Ectodermal cell (in vitro differentiated cells): ENCODE data around the gene GJA10.

Source experiments
- H3K27ac ChIP-seq: 2 replicates; pipeline ENCODE4 v1.7.0; 2013; ENCODE audit warnings: mild to moderate bottlenecking, low read depth, low read length; ENCODE audit not compliant: insufficient read depth, poor library complexity, severe bottlenecking
- H3K27me3 ChIP-seq: 2 replicates; pipeline ENCODE4 v1.7.0; 2013; ENCODE audit warnings: mild to moderate bottlenecking, low read length; ENCODE audit not compliant: insufficient read depth, control insufficient read depth, poor library complexity, severe bottlenecking
- H3K36me3 ChIP-seq: one replicate; pipeline ENCODE4 v1.7.0; 2013; ENCODE audit warnings: low read length; ENCODE audit not compliant: control insufficient read depth, insufficient read depth
- H3K4me1 ChIP-seq: one replicate; pipeline ENCODE4 v1.7.0; 2013; ENCODE audit warnings: low read length; ENCODE audit not compliant: control insufficient read depth, insufficient read depth
- H3K4me3 ChIP-seq: 2 replicates; pipeline ENCODE4 v1.7.0; 2013; ENCODE audit warnings: low read depth, low read length, control low read depth; ENCODE audit not compliant: insufficient read depth
- H3K9me3 ChIP-seq: 2 replicates; pipeline ENCODE4 v1.7.0; 2013; ENCODE audit warnings: mild to moderate bottlenecking, low read length, moderate library complexity; ENCODE audit not compliant: control insufficient read depth
- WGBS, 2 experiments: methylation state at CpG; one replicate each; pipeline ENCODE4 v1.1.7; 2013; ENCODE audit warnings: missing lambda C conversion rate in 2 of 2; 5-methylcytosine and 5-hydroxymethylcytosine counted together

The GJA10 gene

DNA sequence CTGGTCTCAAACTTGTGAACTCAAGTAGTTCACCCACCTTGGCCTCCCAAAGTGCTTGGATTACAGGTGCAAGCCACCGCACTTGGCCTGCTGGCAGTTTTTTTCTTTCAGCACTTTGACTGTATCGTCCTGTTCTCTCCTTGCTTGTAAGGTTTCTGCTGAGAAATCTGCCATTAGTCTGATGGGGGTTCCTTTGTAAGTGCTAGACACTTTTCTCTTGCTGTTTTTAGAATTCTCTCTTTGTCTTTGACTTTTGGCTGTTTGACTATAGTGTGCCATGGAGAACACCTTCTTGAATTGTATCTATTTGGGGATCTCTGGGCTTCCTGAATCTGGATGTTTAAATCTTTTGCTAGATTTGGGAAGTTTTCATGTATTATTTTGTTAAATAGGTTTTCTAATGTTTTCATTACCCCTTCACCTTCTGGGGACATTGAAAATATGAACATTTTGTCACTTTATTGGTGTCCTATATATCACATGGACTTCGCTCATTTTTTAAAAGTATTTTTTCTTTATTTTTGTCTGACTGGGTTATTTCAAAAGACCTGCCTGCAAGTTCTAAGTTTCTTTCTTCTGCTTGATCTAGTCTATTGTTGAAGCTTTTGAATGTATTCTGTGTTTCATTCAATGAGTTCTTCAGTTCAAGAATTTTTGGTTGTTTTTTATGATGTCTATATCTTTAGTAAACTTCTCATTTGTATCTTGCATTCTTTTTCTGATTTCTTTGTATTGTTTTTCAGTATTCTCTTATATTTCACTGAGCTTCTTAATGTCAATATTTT, 22.1 kb downstream of the GJA10 start:
- Histone ChIP-seq H3K4me1 (peaks cover 3% of the 10 kb centered on the region), H3K36me3 (no peaks in the 10 kb centered on the region), H3K9me3 (no peaks in the 10 kb centered on the region), H3K27me3 (no peaks in the 10 kb centered on the region), H3K4me3 (no peak overlapping the region), H3K27ac (no peak overlapping the region)
- WGBS, 2 experiments = 92 to 98% methylated on average over 2 to 3 of the region's 3 CpGs

DNA sequence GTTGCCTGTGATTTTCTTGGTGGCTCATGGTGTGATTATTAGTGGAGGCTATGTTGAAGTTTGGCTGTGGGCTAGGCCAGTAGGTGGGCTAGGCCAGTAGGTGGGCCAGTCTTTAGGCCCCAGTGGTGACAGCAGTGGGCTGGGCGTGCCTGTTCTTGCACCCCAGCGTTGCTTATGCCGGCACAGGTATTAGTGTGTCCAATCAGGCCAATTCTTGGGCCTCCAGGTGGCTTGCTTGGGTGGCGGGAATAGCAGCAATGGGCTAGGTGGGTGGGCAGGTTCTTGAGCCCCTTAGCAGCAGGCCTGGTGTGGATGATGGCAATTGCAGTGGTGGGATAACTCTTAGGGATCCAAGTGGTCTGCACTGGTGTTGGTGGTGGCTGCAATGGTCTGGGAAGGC, 22.9 kb downstream of the GJA10 start:
- Histone ChIP-seq H3K27me3 (no peaks in the 10 kb centered on the region), H3K4me3 (no peak overlapping the region), H3K36me3 (no peaks in the 10 kb centered on the region), H3K9me3 (no peaks in the 10 kb centered on the region), H3K4me1 (peaks cover 3% of the 10 kb centered on the region), H3K27ac (no peak overlapping the region)
- WGBS, 2 experiments = 94 to 96% methylated on average over 4 of the region's 4 CpGs

DNA sequence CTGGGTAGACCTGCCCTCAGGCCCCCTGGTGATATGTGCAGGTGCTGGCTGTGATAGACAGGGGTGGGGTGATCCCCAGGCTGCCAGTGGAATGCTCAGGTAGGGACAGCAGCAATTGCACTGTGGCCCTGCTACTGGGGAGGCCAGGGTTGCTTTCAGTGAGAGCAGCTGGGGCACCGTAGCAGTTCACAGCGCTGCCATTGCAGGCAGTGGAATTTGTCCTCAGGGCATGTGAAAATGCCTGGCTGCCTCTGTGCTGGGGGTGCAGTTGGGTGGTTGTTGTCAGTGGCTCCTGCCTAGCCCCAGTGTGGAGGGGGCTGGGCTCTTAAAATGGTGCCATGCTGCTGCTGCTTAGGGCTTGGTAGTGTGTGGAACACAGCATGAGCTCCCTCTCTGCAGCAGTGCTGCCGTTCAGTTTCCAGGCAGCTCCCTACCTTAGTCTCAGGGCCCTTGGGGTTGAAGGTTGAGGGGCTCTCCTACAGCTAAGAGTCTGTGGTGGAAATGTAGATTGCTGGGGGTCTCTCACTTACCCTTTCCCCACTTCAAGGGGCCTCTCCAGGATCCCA, 23.6 kb downstream of the GJA10 start:
- H3K4me3 ChIP-seq = no peak overlapping the region
- no peaks in the 10 kb centered on the region for H3K27me3 ChIP-seq
- peaks cover 3% of the 10 kb centered on the region for H3K4me1 ChIP-seq
- no peaks in the 10 kb centered on the region for H3K36me3 ChIP-seq
- no peak overlapping the region for H3K27ac ChIP-seq
- 71 to 78% methylated on average over 3 of the region's 3 CpGs for WGBS, 2 experiments
- no peaks in the 10 kb centered on the region for H3K9me3 ChIP-seq

DNA sequence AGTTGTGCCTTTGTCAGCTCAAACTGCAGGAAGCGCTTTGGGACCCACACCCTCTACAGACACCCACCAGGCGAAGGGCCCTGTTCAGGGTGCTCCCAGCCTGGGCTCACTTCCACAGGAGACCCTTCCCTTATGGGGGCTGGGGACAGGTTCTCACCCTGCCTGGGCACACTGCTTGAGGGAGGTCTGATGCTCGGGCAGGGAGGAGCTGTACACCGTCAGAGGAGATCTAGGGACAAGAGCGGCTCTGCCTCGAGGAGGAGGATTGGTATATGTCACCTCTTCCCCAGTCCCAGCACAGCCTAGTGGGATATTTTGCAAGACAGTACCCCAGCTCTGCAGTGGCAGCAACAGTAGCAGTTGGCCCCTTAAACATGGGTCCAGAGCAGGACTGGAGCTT, 26.9 kb downstream of the GJA10 start:
- peaks cover 3% of the 10 kb centered on the region for H3K4me1 ChIP-seq
- no peaks in the 10 kb centered on the region for H3K9me3 ChIP-seq
- H3K4me3 ChIP-seq = no peak overlapping the region
- WGBS, 2 experiments = 84 to 88% methylated on average over 6 of the region's 6 CpGs
- H3K27me3 ChIP-seq = no peaks in the 10 kb centered on the region
- H3K27ac ChIP-seq = no peak overlapping the region
- no peaks in the 10 kb centered on the region for H3K36me3 ChIP-seq

DNA sequence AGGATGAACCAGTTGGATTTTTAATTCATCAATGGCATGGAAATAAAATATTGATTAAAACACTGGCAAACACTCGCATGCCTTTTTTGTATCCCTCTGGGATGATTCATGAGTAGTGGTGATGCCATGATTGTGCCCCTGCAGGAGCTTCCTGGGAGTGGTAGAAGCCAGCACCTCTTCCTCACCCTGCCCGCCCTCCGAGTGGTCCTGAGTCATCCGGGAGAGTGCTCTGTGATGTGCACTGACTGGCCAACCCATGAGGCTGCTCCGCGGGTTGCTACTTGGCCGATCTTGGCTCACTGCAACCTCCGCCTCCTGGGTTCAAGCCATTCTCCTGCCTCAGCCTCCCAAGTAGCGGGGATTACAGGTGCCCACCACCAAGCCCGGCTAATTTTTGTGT, 27.4 kb downstream of the GJA10 start:
- H3K27me3 ChIP-seq = no peaks in the 10 kb centered on the region
- H3K36me3 ChIP-seq = no peaks in the 10 kb centered on the region
- H3K4me3 ChIP-seq = no peak overlapping the region
- 93 to 94% methylated on average over 10 of the region's 10 CpGs for WGBS, 2 experiments
- H3K9me3 ChIP-seq = no peaks in the 10 kb centered on the region
- no peak overlapping the region for H3K27ac ChIP-seq
- peaks cover 3% of the 10 kb centered on the region for H3K4me1 ChIP-seq

DNA sequence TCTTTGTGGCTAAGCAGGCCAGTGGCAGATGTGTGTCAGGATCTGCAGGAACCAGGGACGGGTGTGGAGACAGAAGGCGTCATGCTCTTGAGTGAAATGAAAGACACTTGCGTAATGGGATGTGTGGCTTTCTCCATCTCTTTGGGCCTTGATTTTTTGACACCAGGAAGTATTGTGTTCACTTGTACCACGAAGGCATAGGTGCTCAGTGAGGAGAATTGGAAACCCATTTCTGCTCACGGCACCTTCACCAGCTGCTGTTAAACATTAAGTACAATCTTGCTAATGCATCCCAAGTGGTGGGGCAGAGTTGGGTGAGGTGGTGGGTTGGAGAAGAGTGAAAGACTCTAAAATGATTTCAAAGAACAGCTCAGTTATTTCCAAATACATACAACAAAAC, 30.0 kb downstream of the GJA10 start:
- H3K9me3 ChIP-seq = no peaks in the 10 kb centered on the region
- H3K4me1 ChIP-seq = peaks cover 22% of the 10 kb centered on the region
- no peak overlapping the region for H3K27ac ChIP-seq
- no peak overlapping the region for H3K4me3 ChIP-seq
- no peaks in the 10 kb centered on the region for H3K27me3 ChIP-seq
- WGBS, 2 experiments = 73 to 75% methylated on average over 5 of the region's 5 CpGs
- H3K36me3 ChIP-seq = no peaks in the 10 kb centered on the region

DNA sequence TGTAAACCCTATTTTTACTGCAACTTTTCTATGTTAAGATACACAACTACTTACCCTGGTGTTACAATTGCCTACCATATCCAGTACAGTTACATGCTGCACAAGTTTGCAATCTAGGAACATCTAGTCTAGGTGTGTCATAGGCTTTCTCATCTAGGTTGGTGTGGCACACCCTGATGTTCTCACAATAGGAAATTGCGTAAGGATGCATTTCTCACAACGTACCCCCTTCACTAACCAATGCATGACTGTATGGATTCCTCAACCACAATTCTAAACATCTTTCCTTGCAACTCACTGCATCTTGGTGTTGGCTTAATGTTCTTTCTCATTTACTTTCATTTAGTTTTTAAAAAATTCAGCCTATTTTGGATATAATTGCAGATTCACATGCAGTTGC, 31.6 kb downstream of the GJA10 start:
- H3K4me3 ChIP-seq = no peak overlapping the region
- WGBS, 2 experiments = 86 to 97% methylated on average over 2 of the region's 2 CpGs

DNA sequence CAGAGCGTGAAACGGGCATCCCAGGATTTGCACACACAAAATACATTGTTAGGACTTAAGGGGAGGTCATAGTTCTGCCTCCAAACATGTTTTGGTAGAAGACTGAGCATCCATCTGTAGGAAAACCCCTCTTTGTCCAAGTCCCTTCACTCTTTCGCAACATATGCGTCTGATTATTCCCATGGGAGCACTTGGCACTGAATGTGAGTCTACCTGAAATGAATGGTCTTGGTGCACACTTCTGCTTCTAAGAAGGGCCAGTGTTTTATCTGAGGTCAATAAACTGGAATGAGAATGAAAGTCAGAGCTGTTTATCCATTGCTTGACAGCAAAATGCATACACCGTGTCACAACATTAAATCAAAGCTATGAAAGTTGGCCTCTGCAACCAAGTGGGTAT, 33.0 kb downstream of the GJA10 start:
- H3K36me3 ChIP-seq = peaks cover 3% of the 10 kb centered on the region
- H3K27ac ChIP-seq = no peak overlapping the region
- no peak overlapping the region for H3K4me3 ChIP-seq
- peaks cover 22% of the 10 kb centered on the region for H3K4me1 ChIP-seq
- WGBS, 2 experiments = 90 to 96% methylated on average over 5 of the region's 5 CpGs
- no peaks in the 10 kb centered on the region for H3K9me3 ChIP-seq
- H3K27me3 ChIP-seq = no peaks in the 10 kb centered on the region

More for the DNA sequence above, 31.6 kb downstream of the GJA10 start:
- peaks cover 22% of the 10 kb centered on the region for H3K4me1 ChIP-seq
- no peak overlapping the region for H3K27ac ChIP-seq
- H3K9me3 ChIP-seq = no peaks in the 10 kb centered on the region
- H3K36me3 ChIP-seq = no peaks in the 10 kb centered on the region
- H3K27me3 ChIP-seq = no peaks in the 10 kb centered on the region

DNA sequence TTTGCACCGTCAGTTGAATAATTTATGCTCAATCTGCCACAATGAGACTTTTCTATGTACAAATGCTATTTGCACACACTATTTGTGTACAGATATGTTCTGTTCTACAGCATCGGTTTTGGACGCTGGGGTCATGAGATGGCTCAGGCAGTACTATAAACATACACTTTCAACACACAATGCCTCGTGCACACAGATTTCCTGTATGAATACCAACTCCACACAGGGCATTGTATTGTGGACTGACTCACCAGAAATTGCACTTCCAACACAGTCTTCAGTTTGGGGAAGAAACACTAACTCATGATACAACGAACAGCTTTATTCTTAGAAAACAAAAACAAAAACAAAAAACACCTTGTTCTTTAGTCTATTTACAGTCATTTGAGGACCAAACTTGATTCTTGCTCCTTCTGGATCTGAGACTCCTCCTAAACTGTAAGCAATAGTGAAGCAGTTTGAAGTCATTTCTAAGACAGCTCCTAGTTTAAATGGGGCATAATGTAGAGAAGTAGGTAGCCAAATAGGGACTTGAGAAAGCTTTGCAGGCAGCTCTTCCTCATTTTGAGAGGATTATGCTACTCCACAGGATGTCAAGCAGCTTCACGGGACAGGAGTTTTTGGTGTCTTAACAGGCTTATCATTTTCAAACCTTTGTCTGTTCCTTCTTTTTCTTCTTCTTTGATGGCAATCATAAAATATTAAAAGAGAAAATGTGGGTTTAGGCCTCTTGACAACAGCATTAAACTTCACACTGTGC, 33.7 kb downstream of the GJA10 start:
- no peaks in the 10 kb centered on the region for H3K27me3 ChIP-seq
- peaks cover 22% of the 10 kb centered on the region for H3K4me1 ChIP-seq
- peaks cover 10% of the 10 kb centered on the region for H3K36me3 ChIP-seq
- peak overlapping the region; percentile 74 for H3K27ac ChIP-seq
- no peak overlapping the region for H3K4me3 ChIP-seq
- WGBS, 2 experiments = 81 to 89% methylated on average over 6 of the region's 6 CpGs
- no peaks in the 10 kb centered on the region for H3K9me3 ChIP-seq

DNA sequence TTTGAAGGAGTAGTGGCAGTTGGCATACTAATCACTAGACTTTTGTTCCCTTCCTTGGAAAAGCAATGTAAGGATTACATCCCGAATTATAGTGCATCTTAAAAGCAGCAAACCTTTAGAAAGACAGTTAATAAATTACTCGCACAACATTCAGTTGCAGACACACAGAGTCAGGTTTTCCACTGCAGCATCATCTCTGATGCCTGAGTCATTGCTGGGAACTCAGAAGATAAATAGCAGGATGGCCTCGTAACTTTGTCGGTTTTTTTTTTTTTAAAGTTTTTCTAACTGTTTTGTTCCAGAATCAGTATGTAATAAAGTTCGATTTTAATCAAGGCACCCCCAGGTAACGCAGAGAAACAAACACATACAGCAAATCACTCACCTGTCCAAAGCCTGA, 34.3 kb downstream of the GJA10 start:
- Histone ChIP-seq H3K4me1 (peaks cover 22% of the 10 kb centered on the region), H3K27me3 (no peaks in the 10 kb centered on the region), H3K9me3 (no peaks in the 10 kb centered on the region), H3K27ac (peak overlapping the region; percentile 74), H3K36me3 (peaks cover 10% of the 10 kb centered on the region), H3K4me3 (no peak overlapping the region)
- WGBS, 2 experiments = 89 to 90% methylated on average over 6 of the region's 6 CpGs
